ENCODE measurements around the gene MYL5. TPM values are rescaled to one million over a fixed set of nuclear protein-coding genes. Genes with fewer than 3 reads are reported as not detected.
A peak's percentile ranks its signal among the peaks of the same experiment; 100 is the strongest.

Gene MYL5
- total RNA-seq, 2 experiments from 2014 or later, result 14.7 to 17.8 TPM

DNA sequence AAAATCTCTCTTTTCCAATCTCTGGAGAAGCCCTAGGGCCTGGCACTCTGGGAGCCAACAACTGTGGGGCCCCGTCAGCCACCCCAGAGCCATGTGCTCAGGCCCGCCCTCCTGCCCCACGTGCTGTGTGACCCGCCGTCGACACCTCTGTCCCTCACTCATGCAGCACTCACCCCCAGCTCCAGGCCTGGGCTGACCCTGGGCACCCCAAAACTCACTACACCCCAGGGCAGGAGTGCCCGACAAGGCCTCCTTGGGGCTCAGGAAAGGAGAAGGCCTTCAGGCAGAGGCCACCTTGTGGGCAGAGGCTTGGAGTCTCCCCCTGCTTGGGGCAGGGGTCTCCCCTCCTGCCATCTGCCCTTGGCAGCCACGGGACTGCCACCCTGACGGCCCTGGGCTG is 5.7 kb downstream of the MYL5 start:
- no peaks in the 10 kb centered on the region for H3K9me3 Mint-ChIP-seq
- DNase-seq (no peak), ATAC-seq (no peak)
- H3K4me3 Mint-ChIP-seq, result peak overlapping the region; percentile 70
- intact Hi-C loops (cut with micrococcal nuclease), result no loop called here
- peaks cover 2% of the 10 kb centered on the region for H3K27me3 Mint-ChIP-seq
- CTCF ChIA-PET, result no interaction called here
- no peaks in the 10 kb centered on the region for H3K36me3 Mint-ChIP-seq (ENCODE audit: low read depth)
- peaks cover 14% of the 10 kb centered on the region for H3K4me1 Mint-ChIP-seq (ENCODE audit: low read depth)
- TF ChIP-seq, protein P1, sequence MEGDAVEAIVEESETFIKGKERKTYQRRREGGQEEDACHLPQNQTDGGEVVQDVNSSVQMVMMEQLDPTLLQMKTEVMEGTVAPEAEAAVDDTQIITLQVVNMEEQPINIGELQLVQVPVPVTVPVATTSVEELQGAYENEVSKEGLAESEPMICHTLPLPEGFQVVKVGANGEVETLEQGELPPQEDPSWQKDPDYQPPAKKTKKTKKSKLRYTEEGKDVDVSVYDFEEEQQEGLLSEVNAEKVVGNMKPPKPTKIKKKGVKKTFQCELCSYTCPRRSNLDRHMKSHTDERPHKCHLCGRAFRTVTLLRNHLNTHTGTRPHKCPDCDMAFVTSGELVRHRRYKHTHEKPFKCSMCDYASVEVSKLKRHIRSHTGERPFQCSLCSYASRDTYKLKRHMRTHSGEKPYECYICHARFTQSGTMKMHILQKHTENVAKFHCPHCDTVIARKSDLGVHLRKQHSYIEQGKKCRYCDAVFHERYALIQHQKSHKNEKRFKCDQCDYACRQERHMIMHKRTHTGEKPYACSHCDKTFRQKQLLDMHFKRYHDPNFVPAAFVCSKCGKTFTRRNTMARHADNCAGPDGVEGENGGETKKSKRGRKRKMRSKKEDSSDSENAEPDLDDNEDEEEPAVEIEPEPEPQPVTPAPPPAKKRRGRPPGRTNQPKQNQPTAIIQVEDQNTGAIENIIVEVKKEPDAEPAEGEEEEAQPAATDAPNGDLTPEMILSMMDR (IDR thresholded peaks at IDR 0.05), result no peak
- POLR2A ChIA-PET, result interaction anchor here (0.6 to 1.0 kb wide), 2 partner anchors 16 to 199 kb away, joined by 3 to 4 read pairs; no protein-coding TSS in a partner anchor
- no peak overlapping the region for H3K27ac Mint-ChIP-seq

DNA sequence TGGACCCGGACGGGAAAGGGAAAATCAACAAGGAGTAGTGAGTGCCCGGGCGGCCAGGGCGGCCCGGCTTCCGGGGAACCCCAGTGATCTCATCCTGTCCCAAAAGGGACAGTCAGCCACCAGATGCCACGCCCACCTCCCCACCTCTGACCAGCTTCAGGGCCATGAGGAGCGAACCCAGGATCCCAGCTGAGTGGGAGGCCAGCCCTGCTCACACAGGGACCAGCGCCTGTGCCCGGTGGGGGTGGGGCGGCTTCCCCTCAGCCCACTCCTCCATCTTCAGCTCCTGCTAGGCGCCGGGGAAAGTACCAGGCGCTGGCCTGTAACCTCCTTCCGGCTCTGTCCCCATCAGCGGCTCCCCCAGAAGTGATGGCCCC is 6.2 kb downstream of the MYL5 start:
- peak; percentile 51 for DNase-seq
- ATAC-seq, result peak; percentile 25

DNA sequence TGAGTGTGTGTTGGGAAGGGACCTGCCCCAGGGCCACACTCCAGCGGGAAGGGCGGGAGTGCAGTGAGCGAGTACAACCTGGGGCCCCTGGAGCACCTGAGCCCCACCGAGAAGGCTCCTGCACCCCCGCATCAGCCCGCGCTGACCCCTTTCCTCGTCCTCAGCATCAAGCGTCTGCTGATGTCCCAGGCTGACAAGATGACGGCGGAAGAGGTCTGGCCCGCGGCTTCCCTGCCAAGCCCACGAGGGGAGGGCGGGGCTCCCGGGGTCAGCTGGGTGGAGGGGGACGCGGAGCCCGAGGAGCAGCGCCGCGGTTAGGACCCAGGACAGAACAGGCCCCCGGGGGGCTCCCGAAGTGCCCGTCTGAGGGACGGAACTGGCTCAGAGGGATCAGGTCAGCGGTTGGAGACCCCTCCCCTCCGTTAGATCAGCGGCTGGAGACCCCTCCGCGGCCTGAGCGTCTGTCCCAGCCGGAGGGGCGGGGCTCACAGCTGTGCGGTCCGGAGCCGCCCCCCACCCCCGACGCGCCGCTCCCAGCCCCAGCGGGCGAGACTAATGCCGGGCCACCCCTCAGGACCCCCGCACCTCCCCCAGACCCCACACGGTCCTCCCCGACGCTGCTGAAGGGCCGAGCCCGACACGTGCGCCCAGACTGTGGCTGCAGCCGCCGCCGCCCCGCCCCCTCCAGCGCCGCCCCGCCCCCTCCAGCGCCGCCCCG is 6.7 kb downstream of the MYL5 start:
- Mint-ChIP-seq H3K27ac (peak overlapping the region; percentile 74), H3K4me3 (peak overlapping the region; percentile 70), H3K4me1 (ENCODE audit: low read depth) (peaks cover 8% of the 10 kb centered on the region), H3K27me3 (peaks cover 5% of the 10 kb centered on the region), H3K9me3 (no peaks in the 10 kb centered on the region), H3K36me3 (ENCODE audit: low read depth) (no peaks in the 10 kb centered on the region)
- ChIA-PET CTCF (no interaction called here), POLR2A (interaction anchor here (0.6 kb wide), 1 partner anchor 198 kb away, joined by 3 read pairs; no protein-coding TSS in a partner anchor)
- intact Hi-C loops (cut with micrococcal nuclease), result no loop called here
- TF ChIP-seq, protein P1 (IDR thresholded peaks at IDR 0.05), result no peak
- ATAC-seq (peak; percentile 76), DNase-seq (peak; percentile 79)

More for the DNA sequence above, 6.2 kb downstream of the MYL5 start:
- POLR2A ChIA-PET, result interaction anchor here (0.6 kb wide), 1 partner anchor 199 kb away, joined by 3 read pairs; no protein-coding TSS in a partner anchor
- Mint-ChIP-seq H3K9me3 (no peaks in the 10 kb centered on the region), H3K36me3 (ENCODE audit: low read depth) (no peaks in the 10 kb centered on the region), H3K27ac (peak overlapping the region; percentile 74), H3K27me3 (peaks cover 4% of the 10 kb centered on the region), H3K4me3 (peak overlapping the region; percentile 70), H3K4me1 (ENCODE audit: low read depth) (peaks cover 14% of the 10 kb centered on the region)
- CTCF ChIA-PET, result no interaction called here
- TF ChIP-seq, protein P1 (IDR thresholded peaks at IDR 0.05), result no peak
- intact Hi-C loops (cut with micrococcal nuclease), result no loop called here

DNA sequence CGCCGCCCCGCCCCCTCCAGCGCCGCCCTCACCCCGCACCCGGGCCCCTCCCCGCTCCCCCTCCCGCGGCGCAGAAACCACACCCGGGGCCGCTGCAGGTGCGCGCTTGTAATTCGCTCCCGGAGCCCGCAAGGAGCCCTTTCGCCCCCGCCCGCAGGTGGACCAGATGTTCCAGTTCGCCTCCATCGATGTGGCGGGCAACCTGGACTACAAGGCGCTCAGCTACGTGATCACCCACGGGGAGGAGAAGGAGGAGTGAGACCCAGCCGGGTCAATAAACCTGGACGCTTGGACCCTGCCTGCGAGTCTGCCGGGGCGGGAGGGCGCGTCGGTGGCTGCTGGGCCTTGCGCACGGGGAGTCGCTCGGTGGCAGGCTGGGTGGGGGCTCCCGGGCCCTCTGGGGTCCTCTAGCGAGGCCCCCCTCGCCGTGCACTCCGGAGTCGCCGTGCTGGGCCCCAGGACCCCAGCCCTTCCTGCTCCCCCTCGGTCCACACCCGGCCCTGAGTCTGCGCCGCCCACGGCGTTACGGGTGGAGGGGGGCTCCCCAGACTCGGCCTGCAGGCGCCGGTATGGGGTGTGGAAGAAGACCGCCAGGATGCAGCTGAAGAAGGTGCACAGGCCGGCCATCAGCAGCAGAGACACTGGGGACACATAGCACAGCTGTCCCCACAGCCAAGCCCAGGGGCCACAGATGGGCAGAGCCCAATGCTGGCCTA is 7.6 kb downstream of the MYL5 start:
- DNase-seq (peak; percentile 54), ATAC-seq (peak; percentile 25)
- H3K4me3 Mint-ChIP-seq, result peak overlapping the region; percentile 45
- H3K9me3 Mint-ChIP-seq, result no peaks in the 10 kb centered on the region
- intact Hi-C loops (cut with micrococcal nuclease), result no loop called here
- TF ChIP-seq, protein P1 (IDR thresholded peaks at IDR 0.05), result no peak
- H3K36me3 Mint-ChIP-seq (ENCODE audit: low read depth), result no peaks in the 10 kb centered on the region
- ChIA-PET POLR2A (no interaction called here), CTCF (no interaction called here)
- peaks cover 5% of the 10 kb centered on the region for H3K27me3 Mint-ChIP-seq
- peaks cover 7% of the 10 kb centered on the region for H3K4me1 Mint-ChIP-seq (ENCODE audit: low read depth)
- H3K27ac Mint-ChIP-seq, result no peak overlapping the region

Data from activated CD8-positive, alpha-beta T cell treated with anti-CD3 and anti-CD28 coated beads for 36 hours (primary cell).